ENCODE data around the gene CD248.
"Not testable (repeated sequence)": the region's sequence is repeated elsewhere in the genome, so short reads cannot be mapped to it uniquely, and the experiment has no call there.

Gene CD248

GRCh38 chr11:66328031-66328301 is 11.1 kb upstream of the CD248 start:
- peak; percentile 59 for DNase-seq

GRCh38 chr11:66327171-66328030 is 10.6 kb upstream of the CD248 start:
- no peak for DNase-seq

- peak; percentile 22 for DNase-seq
These were observed 9.6 kb upstream of the CD248 start for GRCh38 chr11:66326261-66327111.

GRCh38 chr11:66325263-66325671 is 8.4 kb upstream of the CD248 start:
- no peak for DNase-seq

- DNase-seq: no peak
These were observed 7.8 kb upstream of the CD248 start for GRCh38 chr11:66324664-66325063.

GRCh38 chr11:66323684-66324083 is 6.8 kb upstream of the CD248 start:
- DNase-seq: no peak

- DNase-seq: no peak
These were observed 6.0 kb upstream of the CD248 start for GRCh38 chr11:66322732-66323427.

- no peak for DNase-seq
These were observed 4.8 kb upstream of the CD248 start for GRCh38 chr11:66321606-66322005.

GRCh38 chr11:66320748-66321147 is 3.9 kb upstream of the CD248 start:
- not testable (repeated sequence) for DNase-seq

GRCh38 chr11:66320289-66320688 is 3.4 kb upstream of the CD248 start:
- not testable (repeated sequence) for DNase-seq

GRCh38 chr11:66318600-66318970 is 1.7 kb upstream of the CD248 start:
- DNase-seq: no peak

- peak; percentile 89 for DNase-seq
These were observed 1.1 kb upstream of the CD248 start for GRCh38 chr11:66317723-66318599.

GRCh38 chr11:66317322-66317722 is 478 bp upstream of the CD248 start:
- peak; percentile 65 for DNase-seq

- DNase-seq: no peak
These were observed 678 bp downstream of the CD248 start for GRCh38 chr11:66315921-66316811.

- DNase-seq: no peak
These were observed 1.4 kb downstream of the CD248 start for GRCh38 chr11:66315498-66315885.

- no peak for DNase-seq
These were observed 2.0 kb downstream of the CD248 start for GRCh38 chr11:66314561-66315497.

GRCh38 chr11:66314186-66314501 is 2.7 kb downstream of the CD248 start:
- no peak for DNase-seq

- no peak for DNase-seq
These were observed 3.3 kb downstream of the CD248 start for GRCh38 chr11:66313321-66314185.

- peak; percentile 99 for DNase-seq
These were observed 4.1 kb downstream of the CD248 start for GRCh38 chr11:66312549-66313320.

Data from CD4-positive, alpha-beta T cell treated with Interferon gamma for 1 hour (primary cell).